Endothelial cell of umbilical vein (primary cell): Measurements from ENCODE around the gene SEMA3G. TPM values are rescaled to one million over a fixed set of nuclear protein-coding genes. Genes with fewer than 3 reads are reported as not detected.

ENCODE experiments used
- Bru-seq: library from RNA; stranded (reverse); fragments of 400-500 nt; gene quantifications from one replicate; lab custom pipeline; 2021; lab: Mats Ljungman, UMichigan
- BruChase-seq, 2 experiments: library from RNA; stranded (reverse); fragments of 400-500 nt; gene quantifications; one replicate each; lab custom pipeline; 2021; lab: Mats Ljungman, UMichigan
- BruUV-seq: library from RNA; stranded (reverse); fragments of 400-500 nt; replicated peaks from 2 replicates; lab custom pipeline; 2021; lab: Mats Ljungman, UMichigan
- CTCF ChIA-PET: fragments of 300-600, 350-600 bp; sonication (Branson Sonifier 250); formaldehyde crosslinking; loops from one replicate; lab custom pipeline; 2021; ENCODE audit warnings: antibody characterized with exemption, inconsistent platforms; lab: Charles Lee
- POLR2A ChIA-PET: fragments of 300-600, 350-600 bp; sonication (Branson Sonifier 250); formaldehyde crosslinking; loops from one replicate; lab custom pipeline; 2021; ENCODE audit warnings: antibody characterized with exemption, inconsistent platforms; lab: Charles Lee
- DNase-seq: peaks from one replicate; pipeline ENCODE4 v3.0.0-alpha.2; 2011; ENCODE audit warnings: low read depth, low spot score
- FAIRE-seq: peaks from 2 replicates; lab custom pipeline; 2011; peaks lifted over from hg19 to GRCh38; lab: Jason Lieb, UNC
- H2AFZ ChIP-seq: 2 replicates; pipeline ENCODE4 v1.6.0; 2012; ENCODE audit warnings: low read depth, low read length, control low read depth, inconsistent platforms
- H3K27ac ChIP-seq: 2 replicates; pipeline ENCODE4 v1.5.1; 2011; ENCODE audit warnings: low read depth, mild to moderate bottlenecking, control low read depth, low read length, moderate library complexity; ENCODE audit not compliant: insufficient read depth
- H3K27me3 ChIP-seq, 2 experiments: 2 replicates each; pipeline versions ENCODE4 v1.6.0 to v1.6.1; 2011; ENCODE audit warnings: low read length in 2 of 2, mixed read lengths in 1 of 2; ENCODE audit not compliant: control insufficient read depth in 2 of 2, insufficient read depth in 2 of 2
- H3K36me3 ChIP-seq, 2 experiments: 2 replicates in 1 of 2; 3 replicates in 1 of 2; pipeline ENCODE4 v1.5.1; 2011; ENCODE audit warnings: low read length in 2 of 2, mild to moderate bottlenecking in 1 of 2, moderate library complexity in 1 of 2; ENCODE audit not compliant: control insufficient read depth in 2 of 2, insufficient read depth in 2 of 2; ENCODE audit errors: extremely low read depth in 1 of 2
- H3K4me1 ChIP-seq: 3 replicates; pipeline ENCODE4 v1.5.1; 2011; ENCODE audit warnings: mild to moderate bottlenecking, low read length; ENCODE audit not compliant: control insufficient read depth, insufficient read depth; ENCODE audit errors: extremely low read depth
- H3K4me2 ChIP-seq: 2 replicates; pipeline ENCODE4 v1.6.1; 2011; ENCODE audit warnings: low read length, control low read depth, mixed read lengths; ENCODE audit not compliant: insufficient read depth
- H3K4me3 ChIP-seq, 3 experiments: fragments of 200-600 bp in 1 of 3; sonication (generic), shearing (Covaris generic) in 1 of 3; replicated peaks in 1 of 3; 2 replicates each; pipeline ENCODE4 v1.5.1; 2011 to 2016; ENCODE audit warnings: control low read depth in 3 of 3, low read length in 3 of 3, mild to moderate bottlenecking in 2 of 3, inconsistent platforms in 1 of 3, low read depth in 1 of 3, moderate library complexity in 1 of 3; ENCODE audit not compliant: insufficient read depth in 1 of 3
- H3K79me2 ChIP-seq: 2 replicates; pipeline ENCODE4 v1.6.0; 2012; ENCODE audit warnings: low read length, inconsistent platforms; ENCODE audit not compliant: control insufficient read depth, insufficient read depth
- H3K9ac ChIP-seq: replicated peaks from 2 replicates; pipeline ENCODE3; 2011; ENCODE audit warnings: low read length, control low read depth; ENCODE audit not compliant: insufficient read depth; ENCODE audit errors: extremely low read depth
- H3K9me1 ChIP-seq: replicated peaks from 3 replicates; pipeline ENCODE4 v1.6.0; 2011; ENCODE audit warnings: mild to moderate bottlenecking, low read length; ENCODE audit not compliant: control insufficient read depth, insufficient read depth; ENCODE audit errors: extremely low read depth
- H3K9me3 ChIP-seq: replicated peaks from 2 replicates; pipeline ENCODE4 v1.5.1; 2012; ENCODE audit warnings: low read length, inconsistent platforms; ENCODE audit not compliant: control insufficient read depth, insufficient read depth
- H4K20me1 ChIP-seq: replicated peaks from 2 replicates; pipeline ENCODE3; 2011; ENCODE audit warnings: mild to moderate bottlenecking, low read length; ENCODE audit not compliant: control insufficient read depth, insufficient read depth; ENCODE audit errors: extremely low read depth
- CTCF ChIP-seq, 2 donors: IDR thresholded peaks; 1 replicate in 1 of 2; 2 replicates in 1 of 2; pipeline ENCODE4 v1.5.1; 2011; ENCODE audit warnings: low read length in 2 of 2, mild to moderate bottlenecking in 2 of 2, moderate library complexity in 2 of 2, control low read depth in 1 of 2, inconsistent platforms in 1 of 2, low read depth in 1 of 2; ENCODE audit not compliant: insufficient read depth in 1 of 2; ENCODE audit errors: extremely low read depth in 1 of 2
- POLR2A ChIP-seq: IDR thresholded peaks from 2 replicates; pipeline ENCODE4 v1.6.1; 2012; ENCODE audit warnings: low read depth, mild to moderate bottlenecking, control low read depth, low read length
- POLR2AphosphoS5 ChIP-seq: IDR thresholded peaks from 2 replicates; pipeline ENCODE4 v1.6.1; 2012; ENCODE audit warnings: low read depth, mild to moderate bottlenecking, control low read depth, low read length, moderate library complexity; ENCODE audit not compliant: insufficient read depth
- dilution Hi-C: fragments of 300-500 bp; cut with MboI; formaldehyde crosslinking; loops from one replicate; pipeline ENCODE4 v1.15.0; 2019; ENCODE audit warnings: low sequenced_read_pairs; ENCODE audit not compliant: extremely low pct_ligation_motif_present
- intact Hi-C: fragments of 100-400 bp; cut with micrococcal nuclease; formaldehyde crosslinking; loops from one replicate; pipeline ENCODE4 v1.10.0; 2022
- long read RNA-seq: library from polyadenylated mRNA; stranded (forward); transcript quantifications from one replicate; pipeline ENCODE4 v2.0.0, GENCODE V29; 2021
- polyA minus RNA-seq, 3 experiments: library from RNA; depleted of rRNA, polyadenylated mRNA; stranded (reverse); fragments of >200 nt; gene quantifications; 1 replicate in 1 of 3; 2 replicates in 2 of 3; pipeline ENCODE4 v1.2.3, GENCODE V29; 2011
- polyA plus RNA-seq, 4 experiments: library from polyadenylated mRNA; depleted of rRNA in 3 of 4; stranded (reverse) in 3 of 4; unstranded in 1 of 4; fragments of >200 nt; gene quantifications; 2 replicates each; pipeline versions ENCODE4 v1.2.1 to v1.2.3, GENCODE V29; 2011 to 2012; ENCODE audit warnings: missing spikeins in 1 of 4
- total RNA-seq: library from RNA; stranded (reverse); gene quantifications from 2 replicates; pipeline ENCODE4 v1.2.3, GENCODE V29; 2021
- TF ChIP-seq, protein P1 (sequence below): IDR thresholded peaks from 2 replicates; pipeline ENCODE4 v1.6.1; 2011; ENCODE audit not compliant: insufficient read depth, insufficient read length

SEMA3G gene
- total RNA-seq: 22.6 and 24.6 TPM in 2 replicates
- polyA plus RNA-seq: 27.9 and 34.0 TPM in 2 replicates
- polyA plus RNA-seq (2011; cell fraction: cytosol; rRNA removed): 16.3 TPM in 2 replicates
- polyA plus RNA-seq (2011; cell fraction: nucleus; rRNA removed): 21.3 and 22.0 TPM in 2 replicates
- 3.1 and 6.5 TPM in 2 replicates for polyA plus RNA-seq (2012)
- polyA minus RNA-seq: 16.8 and 22.5 TPM in 2 replicates
- 1.3 TPM for polyA minus RNA-seq (2011; cell fraction: cytosol; rRNA and poly(A)+ RNA removed)
- 9.9 and 11.0 TPM in 2 replicates for polyA minus RNA-seq (2011; cell fraction: nucleus; rRNA and poly(A)+ RNA removed)
- Bru-seq, nascent RNA: percentile 44 among the genes with signal in this experiment
- BruChase-seq, experiment 1, labeled RNA remaining after a 6-hour chase: percentile 56 among the genes with signal in this experiment
- percentile 46 among the genes with signal in this experiment for BruChase-seq, experiment 2, labeled RNA remaining after a 2-hour chase
- long read RNA-seq, full-length matches to known transcripts: 1 of 10 reads
- long read RNA-seq, partial matches to known transcripts: 1 of 10 reads
- long read RNA-seq, other reads (novel, unspliced or antisense): 8 of 10 reads

GRCh38 chr3:52444860-52445793 is at the start of gene SEMA3G:
SEMA3G (minus strand) TSS chr3:52445103; CDS start chr3:52445027, 76 bp downstream.
- dilution Hi-C loops: no loop called here

More at GRCh38 chr3:52444860-52445793, at the start of gene SEMA3G:
- Histone ChIP-seq H2AFZ (no peak within 1 kb of the TSS), H3K9ac (no peak within 1 kb of the TSS), H4K20me1 (no peaks in the 10 kb centered on the region), H3K4me1 (peaks cover 5% of the 10 kb centered on the region), H3K27me3 (no peaks in the 10 kb centered on the region), H3K9me1 (no peaks in the 10 kb centered on the region), H3K36me3 (peaks cover 0 to 4% of the 10 kb centered on the region in 2 experiments), H3K9me3 (no peaks in the 10 kb centered on the region), H3K79me2 (no peaks in the 10 kb centered on the region), H3K27ac (no peak within 1 kb of the TSS), H3K4me3 (peak within 1 kb of the TSS in 1 of 3 experiments; percentile 31), H3K4me2 (no peak within 1 kb of the TSS)
- TF ChIP-seq, protein P1, sequence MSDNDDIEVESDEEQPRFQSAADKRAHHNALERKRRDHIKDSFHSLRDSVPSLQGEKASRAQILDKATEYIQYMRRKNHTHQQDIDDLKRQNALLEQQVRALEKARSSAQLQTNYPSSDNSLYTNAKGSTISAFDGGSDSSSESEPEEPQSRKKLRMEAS: no peak
- TF ChIP-seq CTCF (IDR thresholded peaks at IDR 0.05; ENCODE audit: extremely low read depth in 1 of 2, insufficient read depth in 1 of 2, low read depth in 1 of 2, low read length in 2 of 2): peak; percentile 50 to 81
- TF ChIP-seq POLR2A: peak; percentile 47
- TF ChIP-seq POLR2AphosphoS5: peak; percentile 33
- BruUV-seq: no TSS peak
- POLR2A ChIA-PET: interaction anchor here (0.9 kb wide), 1 partner anchor 47 kb away, joined by 9 read pairs; no protein-coding TSS in a partner anchor
- DNase-seq (peak; percentile 69), FAIRE-seq (peak; percentile 94)
- intact Hi-C loops: loop anchor here (5.0 kb wide), 1 partner anchor 208 kb away; the partner anchor contains the start of gene TWF2
- CTCF ChIA-PET: interaction anchor here (1.5 to 7.2 kb wide), 5 partner anchors 8 to 186 kb away, joined by 4 to 243 read pairs (median 26); no protein-coding TSS in a partner anchor
